Activated T-cell treated with anti-CD3 and anti-CD28 coated beads, Interleukin-2, amount 50 U/mL, for 48 hours (primary cell): ENCODE measurements around the gene NRTN.
"Not testable (repeated sequence)": the region's sequence is repeated elsewhere in the genome, so short reads cannot be mapped to it uniquely, and the experiment has no call there.

Experiments
- DNase-seq, 2 experiments: peaks; one replicate each; pipeline ENCODE4 v3.0.0-alpha.2; 2020

The NRTN gene, protein sequence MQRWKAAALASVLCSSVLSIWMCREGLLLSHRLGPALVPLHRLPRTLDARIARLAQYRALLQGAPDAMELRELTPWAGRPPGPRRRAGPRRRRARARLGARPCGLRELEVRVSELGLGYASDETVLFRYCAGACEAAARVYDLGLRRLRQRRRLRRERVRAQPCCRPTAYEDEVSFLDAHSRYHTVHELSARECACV

DNA sequence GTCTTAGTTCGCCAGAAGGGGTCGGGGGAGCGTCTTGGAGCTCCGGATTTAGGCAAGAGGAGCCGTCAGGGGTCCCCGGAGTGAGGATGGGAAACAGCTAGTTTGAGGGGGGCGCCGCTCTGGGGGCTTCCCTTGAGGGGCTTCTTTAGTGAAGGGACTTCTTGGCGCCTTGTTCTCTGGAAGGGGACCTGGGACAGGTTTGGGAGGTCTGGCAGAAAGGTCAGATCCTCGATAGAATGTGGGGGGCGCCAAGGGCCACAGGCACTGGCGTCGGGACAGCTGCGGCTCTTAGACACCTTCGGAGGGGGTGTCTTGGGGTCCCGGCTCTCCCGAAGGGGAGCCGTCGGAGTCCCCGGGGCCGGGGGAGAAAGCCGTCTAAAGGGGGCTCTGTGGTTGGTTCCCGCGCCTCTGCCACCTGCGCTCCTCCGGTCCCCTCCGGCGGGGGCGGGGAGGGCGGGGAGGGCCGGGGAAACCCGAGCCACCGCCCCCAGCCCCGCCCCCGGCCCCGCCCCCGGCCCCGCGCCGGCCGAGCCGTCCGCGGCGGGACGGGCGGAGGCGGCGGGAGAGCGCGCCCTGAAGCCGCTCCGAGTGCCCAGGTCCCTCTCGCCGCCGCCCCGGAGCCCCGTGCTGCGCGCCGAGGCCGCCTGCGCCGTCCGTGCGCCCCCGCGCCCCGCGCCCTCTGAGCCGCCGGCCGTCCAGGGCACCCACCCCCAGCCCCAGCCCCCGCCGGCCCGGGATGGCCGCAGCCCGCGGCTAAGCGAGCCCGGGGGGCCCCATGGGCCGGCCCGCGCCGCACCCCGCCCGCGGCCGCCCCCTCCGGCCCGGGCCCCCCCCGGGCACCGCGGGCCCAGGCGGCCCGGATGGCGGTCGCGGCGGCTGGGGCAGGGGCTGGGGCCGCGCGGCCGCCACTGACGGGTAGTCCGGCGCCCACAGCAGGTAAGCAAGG is at the start of gene NRTN:
TSS of gene NRTN (plus strand) at position 552 of the 946 bp plus-strand sequence. CDS start 19,099 bp downstream, outside the sequence.
- peak; percentile 58 to 68 for DNase-seq

DNA sequence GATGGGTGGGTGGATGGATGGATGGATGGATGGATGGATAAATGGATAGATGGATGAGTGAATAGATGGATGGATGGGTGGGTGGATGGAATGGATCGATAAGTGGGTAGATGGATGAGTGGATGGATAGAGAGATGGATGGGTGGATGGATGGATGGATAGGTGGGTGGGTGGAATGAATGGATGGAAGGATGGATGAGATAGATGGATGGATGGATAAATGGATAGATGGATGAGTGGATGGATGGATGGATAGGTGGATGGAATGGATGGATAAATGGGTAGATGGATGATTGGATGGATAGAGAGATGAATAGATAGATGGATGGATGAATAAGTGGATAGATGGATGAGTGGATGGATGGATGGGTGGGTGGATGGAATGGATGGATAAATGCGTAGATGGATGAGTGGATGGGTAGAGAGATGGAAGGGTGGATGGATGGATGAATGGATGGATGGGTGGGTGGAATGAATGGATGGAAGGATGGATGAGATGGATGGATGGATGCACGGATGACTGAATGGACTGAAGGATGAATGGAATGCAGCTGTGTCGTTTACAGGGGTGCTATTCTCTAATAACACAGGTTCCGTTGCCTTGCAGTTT is 42.2 kb upstream of the NRTN start:
- DNase-seq: no peak

DNA sequence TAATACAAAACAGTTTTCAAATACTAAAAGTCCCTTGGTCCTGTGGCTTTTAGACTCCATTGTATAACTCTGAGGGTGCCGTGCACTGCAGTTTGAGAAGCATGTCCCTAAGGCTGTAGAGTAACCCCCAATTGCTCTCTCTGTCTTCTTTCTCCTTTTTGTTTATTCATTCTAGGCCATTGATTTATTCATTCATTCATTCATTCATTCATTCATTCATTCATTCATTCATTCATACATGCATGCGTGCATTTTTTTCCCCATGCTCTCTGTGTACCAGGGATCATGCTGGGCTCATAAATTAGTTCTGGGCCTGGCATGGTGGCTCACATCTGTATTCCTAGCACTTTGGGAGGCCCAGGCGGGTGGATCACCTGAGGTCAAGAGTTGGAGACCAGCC is 39.6 kb upstream of the NRTN start:
- no peak for DNase-seq

DNA sequence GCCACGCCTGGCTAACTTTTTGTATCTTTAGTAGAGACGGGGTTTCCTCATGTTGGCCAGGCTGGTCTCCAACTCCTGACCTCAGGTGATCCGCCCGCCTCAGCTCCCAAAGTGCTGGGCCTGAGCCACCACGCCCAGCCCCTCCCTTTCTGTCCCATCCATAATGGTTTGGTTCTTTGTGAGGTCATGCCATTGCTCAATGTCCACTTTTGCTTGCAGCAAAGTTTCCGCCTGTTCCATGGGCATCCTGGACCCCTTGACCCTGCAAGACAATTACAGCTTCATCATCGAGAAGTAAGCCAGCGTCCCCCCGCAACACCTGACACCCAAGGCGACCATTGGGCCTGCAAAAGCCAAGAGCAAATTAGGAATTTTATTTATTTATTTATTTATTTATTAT is 36.9 kb upstream of the NRTN start:
- no peak for DNase-seq

DNA sequence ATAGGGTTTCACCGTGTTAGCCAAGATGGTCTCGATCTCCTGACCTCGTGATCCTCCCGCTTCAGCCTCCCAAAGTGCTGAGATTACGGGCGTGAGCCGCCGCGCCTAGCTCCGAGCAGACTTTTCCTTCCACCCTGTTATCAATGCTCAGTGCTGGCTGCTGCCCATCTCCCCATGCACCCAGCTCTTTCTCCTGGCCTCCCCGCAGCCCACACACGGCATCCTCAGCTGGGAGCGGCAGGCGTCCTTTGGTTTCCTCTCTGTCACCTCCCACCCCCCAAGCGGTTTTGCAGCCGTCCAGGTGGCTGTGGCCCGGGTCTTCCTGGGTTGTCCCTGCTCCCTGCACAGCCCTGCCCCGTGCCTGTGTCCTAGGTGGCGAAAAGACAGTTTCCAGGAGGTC is 32.5 kb upstream of the NRTN start:
- DNase-seq: no peak

DNA sequence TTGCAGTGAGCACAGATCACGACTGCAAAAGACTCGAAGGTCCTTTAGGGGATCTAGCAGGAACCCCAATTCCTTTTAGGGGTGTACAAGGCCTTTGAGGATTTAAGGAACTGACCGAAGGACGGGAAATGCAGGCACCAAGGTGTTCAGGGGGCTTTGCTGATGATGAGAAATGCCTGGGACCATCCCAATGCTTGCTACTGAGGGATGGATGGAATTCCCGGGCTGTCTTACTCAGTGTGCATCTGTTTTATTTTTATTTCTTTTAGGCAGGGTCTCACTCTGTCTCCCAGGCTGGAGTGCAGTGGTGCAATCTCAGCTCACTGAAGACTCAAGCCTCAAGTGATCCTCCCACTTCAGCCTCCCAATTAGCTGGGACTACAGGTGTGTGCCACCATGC is 31.6 kb upstream of the NRTN start:
- DNase-seq: no peak

DNA sequence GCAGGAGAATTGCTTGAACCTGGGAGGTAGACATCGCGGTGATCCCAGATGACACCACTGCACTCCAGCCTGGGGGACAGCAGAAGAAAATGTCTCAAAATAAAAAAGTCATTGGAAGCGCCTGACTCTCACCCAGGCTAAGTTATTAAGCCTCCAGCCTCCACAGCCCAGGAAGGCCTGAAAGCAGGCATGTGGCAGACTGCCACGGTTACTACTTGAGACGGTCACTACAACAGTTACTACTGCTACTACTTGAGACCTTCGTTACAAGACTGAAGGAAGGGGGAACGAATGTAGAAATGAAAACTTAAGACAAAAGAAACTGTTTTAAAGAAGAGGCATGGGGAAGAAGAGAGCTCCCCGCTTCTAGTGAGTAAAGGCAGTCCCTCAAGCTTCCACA is 29.9 kb upstream of the NRTN start:
- no peak for DNase-seq

DNA sequence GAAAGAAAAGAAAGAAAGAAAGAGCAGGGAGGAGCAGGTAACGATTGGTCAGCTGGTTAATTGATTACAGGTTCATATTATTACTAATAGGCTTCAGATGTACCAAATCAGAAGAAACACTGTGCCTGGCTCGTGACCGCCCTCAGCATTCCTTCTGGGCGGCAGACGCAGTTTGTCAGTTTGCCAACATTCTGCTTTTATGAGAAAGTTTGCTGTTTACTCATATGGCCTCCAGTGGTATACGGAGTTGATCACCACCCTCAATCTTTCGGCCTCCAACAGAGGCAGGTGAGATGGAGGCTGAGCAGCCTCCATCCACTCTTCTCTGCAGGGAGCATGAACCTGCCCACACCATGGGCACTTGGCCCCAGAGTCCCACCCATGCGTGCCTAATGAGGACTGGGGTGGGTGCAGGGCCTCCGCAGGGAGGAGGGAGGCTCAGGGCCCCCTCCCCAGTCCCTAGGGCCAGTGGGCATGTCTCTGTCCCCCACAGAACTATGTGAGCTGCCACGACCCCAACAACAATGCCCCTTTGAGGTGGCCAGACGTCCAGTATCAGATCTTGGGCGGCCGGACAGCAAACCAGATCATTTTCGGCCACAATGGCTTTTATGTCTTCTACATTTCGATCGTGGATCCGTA is 29.1 kb upstream of the NRTN start:
- no peak for DNase-seq

DNA sequence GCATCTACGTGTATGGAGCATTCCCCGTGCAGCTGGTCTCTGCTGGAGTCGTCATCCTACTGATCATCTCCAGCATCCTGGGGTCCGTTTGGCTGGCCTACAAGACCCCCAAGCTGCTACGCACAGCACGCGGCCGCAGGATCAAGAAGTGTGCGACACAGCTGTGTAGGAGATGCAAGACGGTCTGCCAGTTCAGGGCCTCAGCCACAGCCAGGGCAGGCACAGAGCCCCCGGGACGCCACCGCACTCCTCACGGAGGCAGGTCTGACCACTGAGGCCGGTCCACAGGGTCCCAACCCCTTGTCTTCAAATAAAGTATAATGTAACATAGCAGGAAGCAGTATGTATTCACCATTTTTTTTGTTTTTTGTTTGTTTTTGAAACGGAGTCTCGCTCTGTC is 26.5 kb upstream of the NRTN start:
- DNase-seq: no peak

DNA sequence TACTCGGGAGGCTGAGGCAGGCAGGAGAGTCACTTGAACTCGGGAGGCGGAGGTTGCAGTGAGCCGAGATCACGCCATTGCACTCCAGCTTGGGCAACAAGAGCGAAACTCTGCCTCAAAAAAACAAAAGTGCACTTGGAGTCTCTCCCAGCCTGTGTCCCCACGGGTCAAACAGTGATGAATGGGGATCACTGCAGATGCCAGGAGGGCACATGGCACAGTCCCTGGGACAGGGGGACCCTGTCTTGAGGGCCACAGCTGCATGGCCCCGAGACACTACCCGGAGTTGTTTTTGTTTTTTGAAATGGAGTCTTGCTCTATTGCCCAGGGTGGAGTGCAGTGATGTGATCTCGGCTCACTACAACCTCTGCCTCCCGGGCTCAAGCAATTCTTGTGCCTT is 24.0 kb upstream of the NRTN start:
- not testable (repeated sequence) for DNase-seq

DNA sequence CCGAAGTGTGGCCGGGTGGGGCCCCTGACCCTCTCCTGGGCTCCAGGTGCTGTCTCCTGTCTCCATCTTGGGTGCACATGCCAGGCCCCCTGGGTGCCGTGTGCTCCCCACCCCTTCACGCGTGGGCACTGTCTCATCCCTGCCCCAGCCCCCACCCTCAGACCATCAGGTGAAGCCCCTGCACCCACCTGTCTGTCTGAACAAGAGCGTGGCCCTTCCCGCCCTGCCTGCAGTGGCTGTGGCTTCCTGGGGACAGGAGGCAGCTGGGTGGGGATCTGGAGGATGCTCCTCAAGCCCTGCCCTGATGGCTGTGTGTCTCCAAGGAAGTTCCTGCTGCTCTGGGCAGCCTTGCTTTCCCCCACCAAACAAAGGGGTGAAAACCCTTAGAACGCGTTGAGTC is 22.5 kb upstream of the NRTN start:
- no peak for DNase-seq

DNA sequence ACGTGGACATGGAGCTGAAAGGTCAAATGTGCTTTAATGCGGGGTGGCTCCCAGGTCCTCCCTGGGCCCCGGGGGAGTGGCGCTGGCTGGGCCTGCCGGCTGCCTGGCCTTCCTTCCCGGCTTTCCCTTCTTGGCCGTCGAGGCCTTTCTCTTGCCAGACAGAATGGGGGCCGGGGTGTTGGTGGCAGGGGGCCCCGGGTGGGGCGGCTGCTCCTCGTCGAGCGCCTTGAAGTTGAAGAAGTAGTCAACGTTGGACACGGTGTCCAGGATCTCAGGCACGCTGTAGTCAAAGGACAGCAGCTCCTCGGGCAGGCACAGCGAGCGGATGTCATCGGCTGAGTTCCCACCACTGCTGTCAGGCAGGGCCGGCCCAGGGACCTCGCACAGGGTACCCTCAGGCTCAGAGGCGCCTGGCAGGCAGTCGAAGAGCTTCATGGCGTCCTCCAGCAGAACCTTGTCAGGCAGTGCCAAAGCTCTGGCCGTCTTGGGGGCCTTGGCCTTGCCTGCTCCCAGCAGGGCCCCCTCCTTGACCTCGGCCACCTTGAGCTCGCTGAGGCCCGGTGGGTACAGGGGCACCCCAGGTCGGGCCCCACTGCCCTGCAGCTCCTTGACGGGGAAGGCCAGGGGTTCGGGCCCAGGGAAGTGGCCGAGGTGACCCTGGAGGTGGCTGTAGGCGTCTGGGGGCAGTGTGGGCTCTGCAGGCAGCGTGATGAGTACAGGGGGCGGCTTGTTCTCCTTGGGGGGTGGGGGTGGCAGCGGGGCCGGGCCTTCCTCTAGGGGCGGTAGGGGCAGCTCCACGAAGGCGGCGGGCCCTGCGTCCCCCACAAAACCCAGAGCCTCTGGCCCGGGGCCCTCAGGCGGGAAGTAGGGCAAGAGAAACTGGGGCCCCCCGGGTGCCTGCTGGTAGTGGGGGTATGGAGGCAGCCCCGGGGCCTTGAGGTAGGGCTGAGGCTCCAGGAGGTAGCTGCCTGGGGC is 21.6 kb upstream of the NRTN start:
- DNase-seq: no peak

DNA sequence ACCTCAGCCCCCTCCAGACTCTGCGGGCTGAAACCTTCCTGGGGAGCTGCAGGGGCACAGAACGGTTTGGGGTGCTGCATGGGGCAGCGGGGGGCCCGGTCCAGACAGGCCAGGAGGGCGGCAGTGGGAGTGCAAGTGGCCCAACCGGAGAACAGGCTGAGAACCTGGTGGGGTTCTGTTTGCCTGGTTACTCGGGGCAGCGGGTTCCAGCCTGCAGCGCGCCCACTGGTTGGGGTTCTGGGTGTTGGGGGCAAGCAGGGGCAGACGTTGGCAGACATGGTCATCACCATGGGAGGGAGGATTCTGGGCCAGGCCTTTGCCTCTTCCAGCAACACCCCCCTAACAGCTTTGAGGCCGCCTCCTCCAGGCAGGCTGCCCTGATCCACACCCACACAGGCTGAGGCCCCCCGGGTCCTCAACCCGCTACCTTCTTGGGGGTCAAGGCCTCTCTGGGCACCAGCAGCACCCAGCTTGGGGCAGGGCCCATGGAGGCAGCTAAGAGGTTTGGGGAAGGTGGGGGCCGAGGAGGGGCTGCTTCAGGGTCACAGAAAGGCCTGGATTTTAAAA is 20.2 kb upstream of the NRTN start, which contains the start of gene PRR22:
TSS of gene PRR22 (minus strand) at position 166 of the 567 bp plus-strand sequence. CDS start at position 80, 86 bp downstream.
- no peak for DNase-seq

DNA sequence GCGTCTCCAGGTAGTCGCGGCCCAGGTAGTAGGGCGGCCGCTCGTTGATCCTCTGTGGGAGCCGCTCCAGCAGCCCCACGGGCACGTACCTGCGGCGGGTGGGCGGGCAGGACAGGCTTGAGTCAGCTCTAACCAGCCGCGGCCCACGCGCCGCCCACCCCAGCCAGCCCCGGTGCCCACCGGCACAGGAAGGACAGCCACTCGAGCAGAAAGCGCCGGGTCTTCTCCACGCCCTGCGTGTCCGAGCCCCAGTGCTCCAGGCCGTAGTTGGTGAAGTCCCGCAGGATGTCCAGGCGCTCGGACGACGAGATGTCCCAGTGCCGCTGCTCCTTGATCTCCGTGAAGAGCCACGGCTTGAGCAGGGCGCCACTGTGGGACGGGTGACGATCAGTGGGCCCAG is 19.4 kb upstream of the NRTN start:
- no peak for DNase-seq

DNA sequence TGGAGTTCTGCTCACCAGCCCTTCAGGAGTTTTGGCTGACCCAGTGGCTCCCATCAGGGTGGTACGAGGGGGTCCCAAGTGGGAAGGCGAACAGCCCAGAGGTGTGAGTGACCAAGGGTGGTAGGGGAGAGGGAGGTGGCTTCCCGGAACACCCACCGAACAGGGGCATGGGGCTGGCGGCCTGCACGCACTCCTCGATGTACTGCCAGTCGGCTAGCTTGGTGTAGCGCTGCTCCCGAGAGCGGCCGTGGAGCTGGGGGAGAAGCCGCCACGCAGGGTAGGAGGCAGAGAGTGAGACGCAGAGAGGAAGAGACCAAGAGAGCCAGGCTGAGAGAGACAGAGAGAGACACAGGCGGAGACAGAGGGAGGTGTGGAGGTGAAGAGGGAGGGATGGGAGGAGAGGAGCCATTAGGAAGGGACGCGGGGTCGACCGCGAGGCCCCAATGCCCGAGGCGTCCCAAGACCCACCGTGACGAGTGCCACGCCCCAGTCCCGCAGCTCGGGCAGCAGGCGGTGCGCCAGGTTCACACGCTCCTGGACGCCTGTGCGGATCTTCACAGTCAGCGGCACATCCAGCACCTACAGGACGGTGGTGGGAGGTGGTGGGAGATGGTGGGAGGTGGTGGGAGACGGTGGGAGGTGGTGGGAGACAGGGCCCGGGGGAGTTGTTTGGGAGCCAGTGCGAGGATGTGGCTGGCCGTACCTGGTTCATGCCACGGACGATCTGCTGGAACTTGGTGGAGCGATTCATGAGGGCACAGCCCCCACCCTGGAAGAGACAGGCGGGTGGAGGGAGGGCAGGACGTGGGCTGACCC is 18.1 kb upstream of the NRTN start:
- DNase-seq: no peak

DNA sequence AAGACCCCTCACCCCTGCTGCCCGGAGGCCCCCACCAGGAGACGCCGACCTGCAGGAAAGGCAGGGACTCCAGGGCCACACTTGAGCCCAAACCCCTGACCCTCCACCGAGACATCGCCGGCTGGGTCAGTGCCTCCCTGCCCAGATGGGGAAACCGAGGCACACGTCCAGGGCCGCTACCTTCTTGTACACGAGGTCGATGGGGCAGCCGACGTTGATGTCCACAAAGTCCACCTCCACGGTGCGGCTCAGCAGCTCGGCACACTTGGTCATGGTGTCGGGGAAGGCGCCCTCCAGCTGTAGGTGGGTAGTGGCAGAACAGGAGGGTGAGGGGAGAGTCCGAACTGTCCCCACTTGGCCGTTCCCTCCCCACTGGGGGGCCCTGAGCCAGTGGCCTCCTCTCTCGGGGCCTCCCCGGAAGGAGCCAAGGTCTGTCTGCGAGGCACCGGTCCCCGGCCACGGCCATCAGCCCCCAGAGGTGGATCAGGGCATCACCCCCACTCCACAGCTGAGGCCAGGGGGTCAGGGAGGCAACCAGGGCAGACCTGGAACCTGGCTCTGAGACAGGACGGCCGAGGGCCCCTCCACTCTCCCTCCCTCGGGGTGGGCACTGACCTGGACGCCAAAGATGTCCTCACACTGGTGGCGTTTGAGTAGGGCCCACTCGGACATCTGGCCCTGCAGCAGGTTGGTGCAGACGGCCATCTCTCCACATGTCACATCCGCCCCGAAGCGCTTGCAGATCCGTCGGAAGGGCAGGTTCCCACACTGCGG is 17.3 kb upstream of the NRTN start:
- DNase-seq: no peak

DNA sequence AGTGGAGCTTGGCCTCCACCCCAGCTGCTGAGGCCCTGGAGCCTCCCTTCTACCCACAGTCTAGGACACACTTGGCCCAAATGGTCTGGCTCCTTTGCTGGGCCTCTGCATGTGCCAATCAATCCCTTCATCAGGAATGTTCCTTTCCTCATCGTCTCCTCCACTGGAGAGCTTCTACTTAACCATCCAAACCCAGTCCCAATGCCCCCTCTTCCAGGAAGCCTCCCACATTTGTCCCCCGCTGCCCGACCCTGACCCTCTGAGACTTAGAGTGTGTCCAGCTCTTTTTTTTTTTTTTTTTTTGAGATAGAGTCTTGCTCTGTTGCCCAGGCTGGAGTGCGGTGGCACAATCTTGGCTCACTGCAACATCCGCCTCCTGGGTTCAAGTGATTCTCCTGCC is 16.4 kb upstream of the NRTN start:
- DNase-seq: no peak

DNA sequence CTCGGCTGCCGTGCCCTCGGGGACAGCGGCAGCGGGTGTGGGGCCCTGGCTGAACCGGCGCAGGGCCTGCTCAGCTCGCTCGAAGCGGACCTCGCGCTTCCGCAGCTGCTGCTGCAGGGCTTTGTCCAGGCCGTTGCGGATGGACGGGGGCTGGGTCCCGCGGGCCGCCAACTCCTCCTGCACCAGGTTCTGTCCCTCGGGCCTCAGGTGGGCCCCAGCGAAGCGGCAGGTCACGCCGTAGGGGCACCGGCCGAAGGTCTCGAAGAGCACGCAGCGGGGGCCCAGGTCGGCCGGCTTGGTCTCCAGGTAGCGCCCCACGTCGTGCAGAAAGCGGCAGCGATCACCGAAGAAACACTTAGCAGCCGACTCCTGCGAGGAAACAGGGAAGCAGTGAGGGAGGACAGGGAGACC is 15.5 kb upstream of the NRTN start:
- DNase-seq: no peak

DNA sequence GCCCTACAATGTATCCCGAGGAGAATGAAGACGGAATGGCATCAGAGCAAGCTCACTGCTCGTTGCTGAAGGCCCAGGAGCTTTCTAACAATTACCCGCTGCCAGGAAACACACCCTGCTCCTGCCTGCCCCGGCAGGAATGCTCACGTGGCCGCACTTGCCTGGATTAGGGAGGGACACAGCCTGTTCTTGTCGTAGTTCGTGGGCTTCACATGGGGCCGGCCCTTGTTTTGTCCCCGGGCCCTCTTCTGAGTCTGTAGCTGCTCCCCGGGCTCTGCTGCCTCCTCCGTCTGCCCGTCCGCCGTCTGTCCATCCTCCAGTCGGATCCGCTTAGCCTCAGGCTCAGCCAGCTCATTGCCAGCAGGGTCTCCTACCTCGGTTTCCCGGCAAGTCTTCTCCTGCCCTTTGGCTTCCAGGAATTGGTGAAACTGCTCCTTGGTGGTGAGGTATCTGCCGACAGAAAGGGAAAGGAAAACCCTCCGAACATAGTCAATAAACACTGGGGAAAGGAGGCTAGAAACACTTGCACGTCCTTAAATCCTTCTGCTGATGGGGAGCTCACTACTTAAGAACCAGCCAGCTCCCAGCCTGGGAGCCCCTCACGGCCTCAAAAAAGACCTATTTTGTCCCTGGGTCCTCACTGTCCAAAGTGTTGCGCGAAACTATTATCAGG is 14.8 kb upstream of the NRTN start:
- no peak for DNase-seq
